Lower lobe of right lung (tissue), 2 donors: ENCODE data around the gene TOM1L2. TPM values are rescaled to one million over a fixed set of nuclear protein-coding genes. Genes with fewer than 3 reads are reported as not detected.

Source experiments
- ATAC-seq, 2 donors: fragments of 200-7000 bp; cut with Tn5 transposase; one replicate each; pipeline ENCODE4 v1.9.1; 2020 to 2022; ENCODE audit warnings: mild to moderate bottlenecking in 2 of 2, moderate library complexity in 2 of 2
- DNase-seq: peaks from one replicate; pipeline ENCODE4 v3.0.0-alpha.2; 2020
- H3K27ac ChIP-seq: fragments of 200-600 bp; one replicate; pipeline ENCODE4 v1.8.0; 2022
- H3K27me3 ChIP-seq: fragments of 200-600 bp; one replicate; pipeline ENCODE4 v1.8.0; 2022; ENCODE audit warnings: low read depth
- H3K36me3 ChIP-seq: fragments of 200-600 bp; one replicate; pipeline ENCODE4 v1.8.0; 2022; ENCODE audit warnings: mild to moderate bottlenecking
- H3K4me1 ChIP-seq: fragments of 200-600 bp; one replicate; pipeline ENCODE4 v1.8.0; 2022
- H3K4me3 ChIP-seq: fragments of 200-600 bp; one replicate; pipeline ENCODE4 v1.8.0; 2022; ENCODE audit warnings: mild to moderate bottlenecking
- H3K9me3 ChIP-seq: fragments of 200-600 bp; one replicate; pipeline ENCODE4 v1.8.0; 2022
- intact Hi-C: fragments of 100-400 bp; cut with DNase I; formaldehyde crosslinking; loops from one replicate; pipeline ENCODE4 v1.11.0; 2022
- total RNA-seq: library from RNA; stranded (reverse); fragmentation: NEBNext Ultra II Directional; extraction: Animal tissue kit (Norgen Biotek cat#: 25700); gene quantifications from one replicate; pipeline ENCODE4 v1.2.1, GENCODE V29; 2021
- TF ChIP-seq, protein P1 (sequence below): fragments of 200-600 bp; IDR thresholded peaks from one replicate; pipeline ENCODE4 v1.8.0; 2022; ENCODE audit warnings: antibody characterized with exemption, mild to moderate bottlenecking
- donor health status: DM: no; HTN: yes; CAD: no; lungs with severe emphysema.

Gene TOM1L2
- total RNA-seq, 1 donor from 2014 or later: 63.4 TPM

DNA sequence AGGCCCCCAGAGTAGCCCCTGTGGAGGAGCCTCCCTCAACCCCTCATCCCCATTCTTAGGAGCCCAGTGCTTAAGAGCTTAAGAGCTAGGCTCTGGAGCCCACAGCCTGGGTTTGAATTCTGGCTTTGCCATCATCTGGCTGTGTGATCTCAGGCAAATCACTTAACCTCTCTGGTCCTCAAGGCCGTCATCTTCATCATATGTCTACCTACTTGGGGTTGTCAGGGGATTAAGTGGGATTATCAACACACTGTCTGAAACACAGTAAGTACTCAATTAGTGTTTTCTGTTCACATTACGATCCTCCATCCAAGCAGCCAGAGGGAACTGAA is 140.2 kb downstream of the TOM1L2 start:
- TF ChIP-seq, protein P1, sequence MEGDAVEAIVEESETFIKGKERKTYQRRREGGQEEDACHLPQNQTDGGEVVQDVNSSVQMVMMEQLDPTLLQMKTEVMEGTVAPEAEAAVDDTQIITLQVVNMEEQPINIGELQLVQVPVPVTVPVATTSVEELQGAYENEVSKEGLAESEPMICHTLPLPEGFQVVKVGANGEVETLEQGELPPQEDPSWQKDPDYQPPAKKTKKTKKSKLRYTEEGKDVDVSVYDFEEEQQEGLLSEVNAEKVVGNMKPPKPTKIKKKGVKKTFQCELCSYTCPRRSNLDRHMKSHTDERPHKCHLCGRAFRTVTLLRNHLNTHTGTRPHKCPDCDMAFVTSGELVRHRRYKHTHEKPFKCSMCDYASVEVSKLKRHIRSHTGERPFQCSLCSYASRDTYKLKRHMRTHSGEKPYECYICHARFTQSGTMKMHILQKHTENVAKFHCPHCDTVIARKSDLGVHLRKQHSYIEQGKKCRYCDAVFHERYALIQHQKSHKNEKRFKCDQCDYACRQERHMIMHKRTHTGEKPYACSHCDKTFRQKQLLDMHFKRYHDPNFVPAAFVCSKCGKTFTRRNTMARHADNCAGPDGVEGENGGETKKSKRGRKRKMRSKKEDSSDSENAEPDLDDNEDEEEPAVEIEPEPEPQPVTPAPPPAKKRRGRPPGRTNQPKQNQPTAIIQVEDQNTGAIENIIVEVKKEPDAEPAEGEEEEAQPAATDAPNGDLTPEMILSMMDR: no peak
- intact Hi-C loops: no loop called here
- Histone ChIP-seq H3K4me3 (no peak overlapping the region), H3K4me1 (peaks cover 47% of the 10 kb centered on the region), H3K36me3 (peaks cover 11% of the 10 kb centered on the region), H3K27ac (no peak overlapping the region), H3K9me3 (no peaks in the 10 kb centered on the region), H3K27me3 (no peaks in the 10 kb centered on the region)
- ATAC-seq (no peak), DNase-seq (no peak)

DNA sequence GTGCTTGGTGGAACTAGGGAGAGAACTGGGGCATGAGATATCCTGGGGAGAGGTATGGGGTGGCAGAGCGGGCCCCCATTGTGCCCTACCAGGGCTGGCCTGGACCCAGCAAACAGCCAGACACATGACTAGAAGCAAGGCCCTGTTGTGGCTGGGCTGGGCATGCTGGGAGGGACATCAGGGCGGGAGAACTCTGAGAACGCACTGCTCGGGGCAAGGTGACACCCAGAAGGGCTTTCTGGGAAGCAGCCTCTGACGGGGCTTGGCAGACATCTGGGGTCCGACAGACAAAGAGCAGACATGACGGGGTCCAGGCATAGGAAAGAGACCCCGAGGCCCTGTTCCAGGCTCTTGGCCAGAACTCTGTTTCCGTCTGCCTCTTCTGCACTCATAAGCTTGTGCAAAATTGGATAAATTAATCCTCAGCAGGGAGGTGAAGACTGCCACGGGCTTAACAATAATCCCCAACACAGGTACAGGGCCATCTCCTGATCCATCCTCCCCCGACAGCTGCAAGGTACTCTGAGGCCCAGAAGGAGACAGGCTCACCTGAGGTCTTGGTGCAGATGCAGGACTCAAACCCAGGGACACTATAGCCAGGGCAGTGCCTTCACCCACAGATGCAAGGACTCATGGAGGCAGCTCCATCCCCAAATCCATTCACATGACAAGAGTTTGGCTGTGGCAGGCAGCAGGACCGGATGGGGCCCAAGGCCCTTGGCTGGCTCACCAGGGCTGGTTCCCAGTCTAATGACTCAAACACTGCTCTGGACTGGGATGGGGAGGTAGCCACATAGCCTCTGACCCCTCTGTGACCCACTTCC is 140.8 kb downstream of the TOM1L2 start:
- Histone ChIP-seq H3K4me1 (peaks cover 51% of the 10 kb centered on the region), H3K27ac (no peak overlapping the region), H3K4me3 (no peak overlapping the region), H3K9me3 (no peaks in the 10 kb centered on the region), H3K27me3 (no peaks in the 10 kb centered on the region), H3K36me3 (peaks cover 11% of the 10 kb centered on the region)
- DNase-seq (no peak), ATAC-seq (no peak)
- TF ChIP-seq, protein P1: no peak
- intact Hi-C loops: no loop called here

DNA sequence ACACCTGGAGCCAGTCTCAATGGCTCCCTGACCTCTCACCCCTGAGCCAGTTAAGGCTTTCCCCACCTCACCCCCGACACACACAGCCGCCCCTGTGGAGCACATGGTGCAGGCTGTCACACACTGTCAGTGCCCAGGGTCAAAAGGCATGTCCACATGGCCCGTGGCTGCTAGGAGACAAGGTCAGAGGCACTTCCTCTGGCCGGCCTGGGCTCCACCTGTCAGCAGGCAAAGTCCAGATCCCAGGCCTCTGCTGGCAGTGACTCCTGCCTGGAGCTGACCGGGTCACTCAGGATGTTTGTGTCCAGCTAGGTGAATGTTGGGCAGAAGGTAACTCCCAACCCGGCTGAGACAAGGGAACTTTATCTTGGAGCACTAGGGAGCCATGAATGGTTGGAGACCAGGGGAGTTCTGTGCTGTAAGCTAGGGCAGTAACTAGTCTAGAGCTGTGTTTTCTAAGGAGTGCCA is 141.4 kb downstream of the TOM1L2 start:
- H3K4me1 ChIP-seq: peaks cover 55% of the 10 kb centered on the region
- ATAC-seq: no peak

DNA sequence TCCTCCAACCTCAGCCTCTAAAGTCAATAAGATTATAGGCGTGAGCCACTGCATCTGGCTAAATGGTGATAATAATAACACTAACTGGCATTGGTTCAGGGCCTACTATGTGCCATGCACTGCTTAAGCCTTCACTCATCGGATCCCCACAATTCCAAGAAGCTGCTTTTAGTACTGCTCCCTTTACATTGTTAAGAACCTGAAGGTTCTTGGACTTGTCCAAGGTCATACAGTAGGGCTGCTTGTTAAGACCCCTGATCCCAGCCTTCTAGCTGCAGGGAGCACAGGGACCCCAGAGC is 142.0 kb downstream of the TOM1L2 start:
- ATAC-seq (no peak), DNase-seq (no peak)
- Histone ChIP-seq H3K4me3 (no peak overlapping the region), H3K27ac (no peak overlapping the region), H3K36me3 (peaks cover 9% of the 10 kb centered on the region), H3K9me3 (no peaks in the 10 kb centered on the region), H3K27me3 (no peaks in the 10 kb centered on the region), H3K4me1 (peaks cover 55% of the 10 kb centered on the region)
- intact Hi-C loops: no loop called here
- TF ChIP-seq, protein P1: no peak

More for the DNA sequence above, 141.4 kb downstream of the TOM1L2 start:
- TF ChIP-seq, protein P1: no peak
- no peak overlapping the region for H3K27ac ChIP-seq
- H3K36me3 ChIP-seq: peaks cover 11% of the 10 kb centered on the region
- H3K4me3 ChIP-seq: no peak overlapping the region
- no peaks in the 10 kb centered on the region for H3K27me3 ChIP-seq
- intact Hi-C loops: no loop called here
- DNase-seq: no peak
- no peaks in the 10 kb centered on the region for H3K9me3 ChIP-seq

DNA sequence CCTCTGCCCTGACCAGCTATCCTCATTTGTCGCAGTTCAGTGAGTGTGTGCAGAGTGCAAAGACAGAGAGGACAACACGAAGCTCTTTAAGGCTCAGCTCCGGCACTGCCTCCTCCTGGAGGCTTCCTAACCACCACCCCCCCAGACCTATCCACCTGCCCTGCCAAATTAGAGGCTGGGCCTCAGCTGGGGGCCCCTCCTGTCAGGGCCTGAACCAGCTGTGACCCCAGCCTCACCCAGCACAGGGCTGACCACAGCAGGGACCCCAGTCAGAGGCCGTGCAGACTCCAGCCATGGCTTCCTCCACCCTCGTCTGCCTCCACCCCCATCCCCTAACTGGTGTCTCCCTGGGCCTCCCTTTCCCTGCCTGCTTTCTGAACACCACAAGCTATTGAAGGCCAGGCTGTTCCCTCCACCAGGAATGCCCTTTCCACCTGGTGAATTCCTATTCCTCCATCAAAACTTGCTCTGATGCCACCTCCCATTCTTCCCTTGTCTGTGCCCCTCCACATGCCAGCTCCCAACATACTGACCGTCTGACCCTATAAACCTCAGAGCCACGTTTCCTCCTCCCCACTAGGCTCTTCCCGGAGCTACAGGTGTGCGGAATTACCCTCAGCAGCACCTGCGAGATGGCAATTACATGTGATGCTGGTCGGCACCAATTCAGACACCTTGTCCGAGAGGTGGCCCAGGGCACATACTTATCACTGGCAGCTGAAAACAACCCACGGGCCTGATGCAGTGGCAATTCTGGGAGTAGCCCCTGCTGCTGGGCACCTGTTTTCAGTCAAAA is 144.2 kb downstream of the TOM1L2 start:
- no peaks in the 10 kb centered on the region for H3K9me3 ChIP-seq
- H3K4me3 ChIP-seq: no peak overlapping the region
- H3K27ac ChIP-seq: no peak overlapping the region
- TF ChIP-seq, protein P1: no peak
- intact Hi-C loops: no loop called here
- H3K4me1 ChIP-seq: peaks cover 59% of the 10 kb centered on the region
- ATAC-seq (no peak), DNase-seq (no peak)
- no peaks in the 10 kb centered on the region for H3K27me3 ChIP-seq
- H3K36me3 ChIP-seq: peaks cover 5% of the 10 kb centered on the region
